Measurements from ENCODE around the gene NUDT22.

Gene NUDT22

DNA sequence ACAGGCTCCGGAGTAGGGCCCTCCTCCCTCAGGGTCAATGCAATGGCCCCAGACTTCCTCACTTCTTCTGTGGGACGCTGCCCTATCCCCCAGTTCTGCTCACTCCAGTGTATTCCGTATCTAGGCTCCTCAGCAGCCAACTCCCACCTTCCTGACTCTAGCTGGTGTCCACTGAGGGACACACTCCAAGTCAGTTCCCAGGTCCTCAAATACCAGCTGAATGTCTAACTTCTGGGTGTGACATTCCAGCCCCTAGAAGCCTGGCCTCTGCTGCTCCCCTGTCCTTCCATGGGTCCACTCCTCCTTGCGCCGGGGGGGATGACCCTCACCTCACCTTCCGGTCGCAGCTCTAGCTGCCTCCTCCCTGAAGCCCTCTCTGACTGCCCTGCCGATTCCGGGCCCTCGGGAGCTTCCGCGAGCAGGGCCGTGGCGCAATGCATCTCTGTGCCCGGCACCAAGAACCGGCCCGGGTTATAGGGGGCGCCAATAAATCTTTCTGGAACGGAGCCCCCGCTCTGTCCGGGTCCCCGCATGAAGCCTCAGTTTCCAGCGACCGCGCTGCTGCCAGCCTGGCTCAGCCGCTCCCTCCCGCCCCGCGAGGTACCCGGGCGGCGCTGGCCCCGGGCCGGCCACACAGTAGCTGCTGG, 42.9 kb downstream of the NUDT22 start:
- no peaks in the 10 kb centered on the region for H3K27me3 ChIP-seq (ENCODE audit: control insufficient read depth in 2 of 2, insufficient read depth in 2 of 2, low read length in 2 of 2)
- peaks cover 18 to 23% of the 10 kb centered on the region in 2 donors for H3K36me3 ChIP-seq (ENCODE audit: control insufficient read depth in 2 of 2, insufficient read depth in 2 of 2, low read length in 2 of 2)
- H3K27ac ChIP-seq (ENCODE audit: low read depth in 2 of 2, low read length in 2 of 2): peak overlapping the region; percentile 96 to 98
- peak overlapping the region; percentile 84 to 92 for H3K9ac ChIP-seq (ENCODE audit: low read depth in 1 of 2, low read length in 2 of 2)
- peak overlapping the region; percentile 83 to 96 for H3K4me3 ChIP-seq (ENCODE audit: low read length in 2 of 2)
- no peaks in the 10 kb centered on the region for H3K9me3 ChIP-seq (ENCODE audit: control insufficient read depth in 2 of 2, low read length in 2 of 2)
- H3K4me1 ChIP-seq (ENCODE audit: control insufficient read depth in 2 of 2, insufficient read depth in 2 of 2, low read length in 2 of 2): peaks cover 32 to 38% of the 10 kb centered on the region in 2 donors

DNA sequence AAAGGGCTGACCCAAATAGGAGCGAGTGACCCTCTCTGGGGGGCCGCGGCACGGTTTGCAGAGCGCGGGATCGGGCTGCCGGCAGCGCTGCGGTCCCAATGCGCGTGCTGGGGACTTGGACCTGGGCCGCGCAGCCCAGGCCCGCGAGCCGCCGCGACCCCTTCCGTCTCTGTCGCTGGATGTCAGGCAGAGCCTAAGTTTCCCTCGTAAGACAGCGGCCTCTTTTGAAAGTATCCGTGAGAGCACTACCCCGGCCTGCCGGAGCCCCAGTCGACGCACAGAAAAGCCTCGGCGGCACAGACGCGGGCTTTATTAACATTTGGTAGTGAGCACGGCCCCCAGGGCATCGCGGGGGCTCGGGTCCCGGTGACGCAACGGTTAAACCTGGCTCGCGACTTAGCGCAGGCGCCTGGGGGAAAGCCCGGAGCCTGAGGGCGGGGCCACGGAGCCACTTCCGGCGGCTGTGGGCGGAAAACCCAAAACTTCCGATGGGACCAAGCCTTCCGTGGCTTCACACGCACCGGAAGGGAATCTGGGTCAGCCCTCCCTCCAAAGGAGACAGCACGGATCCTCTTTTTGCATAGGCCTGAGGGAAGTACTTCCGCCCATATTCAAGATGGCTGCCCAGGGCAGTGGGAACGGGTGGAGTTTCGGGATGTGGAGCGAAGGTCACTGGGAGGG, 43.6 kb downstream of the NUDT22 start:
- Histone ChIP-seq H3K27ac (ENCODE audit: low read depth in 2 of 2, low read length in 2 of 2) (peak overlapping the region; percentile 96 to 98), H3K4me3 (ENCODE audit: low read length in 2 of 2) (peak overlapping the region; percentile 83 to 96), H3K4me1 (ENCODE audit: control insufficient read depth in 2 of 2, insufficient read depth in 2 of 2, low read length in 2 of 2) (peaks cover 32 to 39% of the 10 kb centered on the region in 2 donors), H3K36me3 (ENCODE audit: control insufficient read depth in 2 of 2, insufficient read depth in 2 of 2, low read length in 2 of 2) (peaks cover 16% of the 10 kb centered on the region in 2 donors), H3K27me3 (ENCODE audit: control insufficient read depth in 2 of 2, insufficient read depth in 2 of 2, low read length in 2 of 2) (no peaks in the 10 kb centered on the region), H3K9ac (ENCODE audit: low read depth in 1 of 2, low read length in 2 of 2) (peak overlapping the region; percentile 84 to 92), H3K9me3 (ENCODE audit: control insufficient read depth in 2 of 2, low read length in 2 of 2) (no peaks in the 10 kb centered on the region)

DNA sequence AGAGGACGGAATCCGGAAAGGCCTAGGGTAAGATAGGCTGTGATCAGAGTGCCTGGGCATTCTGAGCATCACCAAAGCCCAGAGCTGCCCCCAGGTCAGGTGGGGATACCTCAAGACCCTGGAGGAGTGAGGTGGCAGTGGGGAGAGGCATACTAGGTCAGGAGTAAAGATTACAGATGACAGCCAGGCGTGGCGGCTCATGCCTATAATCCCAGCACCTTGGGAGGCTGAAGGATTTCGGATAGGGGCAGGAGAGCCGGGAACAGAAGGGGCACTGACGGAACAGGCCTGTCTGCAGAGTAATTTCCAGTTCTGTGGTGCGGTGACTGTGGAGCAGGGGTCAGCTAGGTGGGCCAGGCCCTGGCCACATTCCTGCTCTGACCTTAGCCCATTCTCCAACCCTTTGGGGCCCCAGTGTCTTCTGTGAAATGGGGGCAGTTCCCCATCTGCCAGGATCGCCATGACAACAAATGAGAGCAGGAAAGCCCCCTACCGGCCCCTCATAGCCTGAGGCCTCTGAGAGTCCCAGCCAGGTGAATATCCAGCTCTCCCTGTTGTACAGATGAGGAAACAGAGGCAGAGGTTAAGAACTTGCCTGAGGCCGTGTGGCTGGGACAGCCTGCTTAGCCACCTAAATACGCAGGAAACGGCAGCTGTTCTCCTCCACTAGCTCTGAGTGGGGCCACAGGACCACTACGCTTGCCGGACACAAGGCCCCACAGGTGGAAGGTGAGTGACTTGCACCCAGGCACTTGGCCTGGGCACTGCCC, 49.1 kb downstream of the NUDT22 start:
- no peak overlapping the region for H3K4me3 ChIP-seq (ENCODE audit: low read length in 2 of 2)
- H3K9ac ChIP-seq (ENCODE audit: low read depth in 1 of 2, low read length in 2 of 2): peak overlapping the region in 1 of 2 donors; percentile 26
- no peaks in the 10 kb centered on the region for H3K9me3 ChIP-seq (ENCODE audit: control insufficient read depth in 2 of 2, low read length in 2 of 2)
- H3K27ac ChIP-seq (ENCODE audit: low read depth in 2 of 2, low read length in 2 of 2): no peak overlapping the region
- peaks cover 10 to 14% of the 10 kb centered on the region in 2 donors for H3K36me3 ChIP-seq (ENCODE audit: control insufficient read depth in 2 of 2, insufficient read depth in 2 of 2, low read length in 2 of 2)
- no peaks in the 10 kb centered on the region for H3K27me3 ChIP-seq (ENCODE audit: control insufficient read depth in 2 of 2, insufficient read depth in 2 of 2, low read length in 2 of 2)
- H3K4me1 ChIP-seq (ENCODE audit: control insufficient read depth in 2 of 2, insufficient read depth in 2 of 2, low read length in 2 of 2): peaks cover 26 to 35% of the 10 kb centered on the region in 2 donors

DNA sequence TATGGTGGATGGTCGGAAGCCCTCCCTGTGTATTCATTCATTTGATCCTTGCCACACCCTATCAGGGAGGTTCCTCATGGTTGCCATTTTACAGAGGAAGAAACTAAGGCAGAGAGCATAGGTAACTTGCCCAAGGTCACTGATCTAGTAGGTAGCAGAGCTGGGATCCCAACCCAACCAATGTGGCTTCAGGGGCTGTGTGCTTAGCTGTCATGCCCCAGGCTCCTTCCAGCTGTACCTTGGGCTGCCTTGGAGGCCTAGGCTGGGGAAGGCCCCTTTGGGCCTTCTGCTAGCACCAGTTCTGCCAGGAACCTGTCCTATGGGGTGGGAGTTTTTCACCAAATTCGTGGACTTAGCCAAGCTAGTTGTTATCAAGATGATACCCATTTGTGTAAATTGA, 49.8 kb downstream of the NUDT22 start:
- Histone ChIP-seq H3K4me1 (ENCODE audit: control insufficient read depth in 2 of 2, insufficient read depth in 2 of 2, low read length in 2 of 2) (peaks cover 26 to 35% of the 10 kb centered on the region in 2 donors), H3K9ac (ENCODE audit: low read depth in 1 of 2, low read length in 2 of 2) (no peak overlapping the region), H3K36me3 (ENCODE audit: control insufficient read depth in 2 of 2, insufficient read depth in 2 of 2, low read length in 2 of 2) (peaks cover 10 to 14% of the 10 kb centered on the region in 2 donors)

DNA sequence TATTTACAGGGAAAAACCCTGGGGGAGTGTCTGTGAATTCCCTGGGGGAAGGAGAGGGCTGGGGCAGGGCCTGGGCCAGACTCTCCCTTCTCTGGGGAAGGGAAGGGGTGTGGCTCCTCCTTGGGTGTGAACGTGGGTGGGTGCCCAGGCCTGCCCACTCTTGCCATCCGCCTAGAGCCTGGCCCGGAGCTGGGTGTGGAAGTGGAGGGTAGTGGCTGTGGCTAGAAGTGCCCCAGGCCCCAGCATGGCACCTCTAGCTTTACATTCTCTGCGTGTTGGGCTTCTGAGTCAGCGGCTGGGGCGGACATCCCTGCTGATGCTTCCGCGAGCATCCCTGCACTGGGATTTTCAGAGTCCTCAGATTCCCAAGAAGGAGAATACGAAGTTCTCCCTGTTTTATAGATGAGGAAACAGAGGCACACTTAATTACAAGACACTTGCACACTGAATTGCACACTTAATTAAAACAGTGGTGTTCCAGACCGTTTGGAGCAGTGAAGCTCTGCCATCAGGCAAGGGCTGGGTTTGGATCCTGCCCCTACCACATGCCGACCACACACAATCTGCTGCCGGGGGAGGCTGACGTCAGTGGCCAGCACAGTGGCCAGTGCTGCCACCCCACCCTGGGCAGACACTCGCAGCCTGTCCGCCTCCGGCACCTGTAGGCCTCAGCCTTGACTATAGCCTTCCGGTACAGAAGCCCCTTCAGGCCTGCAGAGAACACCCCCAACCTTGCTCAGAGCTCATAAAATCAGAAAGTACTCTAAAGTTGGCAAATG, 50.8 kb downstream of the NUDT22 start:
- peak overlapping the region in 1 of 2 donors; percentile 58 for H3K9ac ChIP-seq (ENCODE audit: low read depth in 1 of 2, low read length in 2 of 2)
- H3K9me3 ChIP-seq (ENCODE audit: control insufficient read depth in 2 of 2, low read length in 2 of 2): no peaks in the 10 kb centered on the region
- H3K4me1 ChIP-seq (ENCODE audit: control insufficient read depth in 2 of 2, insufficient read depth in 2 of 2, low read length in 2 of 2): peaks cover 24 to 32% of the 10 kb centered on the region in 2 donors
- peak overlapping the region; percentile 67 to 83 for H3K27ac ChIP-seq (ENCODE audit: low read depth in 2 of 2, low read length in 2 of 2)
- no peaks in the 10 kb centered on the region for H3K27me3 ChIP-seq (ENCODE audit: control insufficient read depth in 2 of 2, insufficient read depth in 2 of 2, low read length in 2 of 2)
- H3K36me3 ChIP-seq (ENCODE audit: control insufficient read depth in 2 of 2, insufficient read depth in 2 of 2, low read length in 2 of 2): peaks cover 10 to 18% of the 10 kb centered on the region in 2 donors
- H3K4me3 ChIP-seq (ENCODE audit: low read length in 2 of 2): no peak overlapping the region

More for the DNA sequence above, 49.8 kb downstream of the NUDT22 start:
- Histone ChIP-seq H3K9me3 (ENCODE audit: control insufficient read depth in 2 of 2, low read length in 2 of 2) (no peaks in the 10 kb centered on the region), H3K27me3 (ENCODE audit: control insufficient read depth in 2 of 2, insufficient read depth in 2 of 2, low read length in 2 of 2) (no peaks in the 10 kb centered on the region), H3K27ac (ENCODE audit: low read depth in 2 of 2, low read length in 2 of 2) (no peak overlapping the region), H3K4me3 (ENCODE audit: low read length in 2 of 2) (no peak overlapping the region)

DNA sequence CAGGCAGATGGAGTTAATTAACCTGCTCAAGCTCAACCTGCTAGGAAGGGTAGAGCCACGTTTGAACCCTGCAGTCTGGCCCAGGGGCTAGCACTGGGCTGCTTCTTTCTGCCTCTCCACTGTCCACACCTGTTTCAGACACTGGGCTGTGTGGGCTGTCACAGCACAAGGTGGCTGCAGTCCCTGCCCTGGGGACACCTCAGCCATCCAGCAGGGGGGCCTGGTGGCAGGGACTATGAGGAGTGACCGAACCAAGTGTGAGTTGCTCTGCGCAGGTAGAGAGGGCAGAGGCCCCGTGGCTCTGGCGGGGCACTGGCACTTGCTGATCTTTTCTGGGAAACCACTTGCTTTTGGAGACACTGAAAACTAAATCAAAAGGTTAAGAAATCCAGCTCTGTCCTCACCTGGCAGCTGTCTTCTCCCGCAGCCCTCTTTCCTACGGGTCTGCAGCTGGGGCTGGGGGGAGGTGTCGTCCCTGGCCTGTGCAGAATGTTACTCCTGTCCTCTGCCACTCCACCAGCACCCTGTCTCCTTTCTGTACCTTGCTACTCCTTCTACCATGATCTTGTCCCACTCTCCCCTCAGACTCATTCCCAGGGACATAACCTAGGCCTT, 52.6 kb downstream of the NUDT22 start:
- Histone ChIP-seq H3K9ac (ENCODE audit: low read depth in 1 of 2, low read length in 2 of 2) (no peak overlapping the region), H3K9me3 (ENCODE audit: control insufficient read depth in 2 of 2, low read length in 2 of 2) (no peaks in the 10 kb centered on the region), H3K4me3 (ENCODE audit: low read length in 2 of 2) (no peak overlapping the region), H3K36me3 (ENCODE audit: control insufficient read depth in 2 of 2, insufficient read depth in 2 of 2, low read length in 2 of 2) (peaks cover 12 to 22% of the 10 kb centered on the region in 2 donors), H3K4me1 (ENCODE audit: control insufficient read depth in 2 of 2, insufficient read depth in 2 of 2, low read length in 2 of 2) (peaks cover 26 to 32% of the 10 kb centered on the region in 2 donors), H3K27ac (ENCODE audit: low read depth in 2 of 2, low read length in 2 of 2) (no peak overlapping the region), H3K27me3 (ENCODE audit: control insufficient read depth in 2 of 2, insufficient read depth in 2 of 2, low read length in 2 of 2) (no peaks in the 10 kb centered on the region)

Data from mucosa of rectum (tissue), 2 donors.